HepG2 (cell line): Measurements from ENCODE around the gene MAGEB6. TPM values are rescaled to one million over a fixed set of nuclear protein-coding genes. Genes with fewer than 3 reads are reported as not detected.
"Not testable (repeated sequence)": the region's sequence is repeated elsewhere in the genome, so short reads cannot be mapped to it uniquely, and the experiment has no call there.

Experiments
- ATAC-seq: fragments of 200-7000 bp; cut with Tn5 transposase; 3 replicates; pipeline ENCODE4 v1.9.1; 2020; ENCODE audit warnings: mild to moderate bottlenecking, moderate library complexity
- BruUV-seq: library from RNA; stranded (reverse); fragments of 400-500 nt; replicated peaks from 2 replicates; lab custom pipeline; 2021; lab: Mats Ljungman, UMichigan
- CTCF ChIA-PET: fragments of 300-600 bp; formaldehyde crosslinking; extraction: SDS; loops from one replicate; lab custom pipeline; 2021; ENCODE audit warnings: low total read pairs, inconsistent platforms, low intra/inter-chr PET ratio; lab: Yijun Ruan, JAX
- POLR2A ChIA-PET: fragments of 350-600 bp; sonication (Branson Sonifier 250); formaldehyde crosslinking; loops from one replicate; lab custom pipeline; 2020; ENCODE audit warnings: antibody characterized with exemption, inconsistent platforms; lab: Yijun Ruan, JAX
- DNase-seq: peaks from one replicate; pipeline ENCODE4 v3.0.0-alpha.2; 2015; ENCODE audit warnings: low spot score
- FAIRE-seq: peaks from 3 replicates; lab custom pipeline; 2011; peaks lifted over from hg19 to GRCh38; lab: Jason Lieb, UNC
- H2AFZ ChIP-seq: one replicate; pipeline ENCODE4 v1.6.1; 2011; ENCODE audit warnings: low read length, inconsistent platforms
- H3K27ac ChIP-seq: fragments of 300-600 bp; 3 replicates; pipeline ENCODE4 v1.8.0; 2011; ENCODE audit warnings: mixed run types, mild to moderate bottlenecking, mixed read lengths, low read length, inconsistent platforms; ENCODE audit not compliant: insufficient read depth; ENCODE audit errors: extremely low read length
- H3K27me3 ChIP-seq, 2 experiments: fragments of 200-600 bp in 1 of 2; 2 replicates in 1 of 2; 3 replicates in 1 of 2; pipeline versions ENCODE4 v1.6.0 to v1.8.0; 2011; ENCODE audit warnings: low read length in 2 of 2, mild to moderate bottlenecking in 2 of 2, moderate library complexity in 2 of 2, inconsistent platforms in 1 of 2; ENCODE audit not compliant: insufficient read depth in 2 of 2, control insufficient read depth in 1 of 2
- H3K36me3 ChIP-seq, 2 experiments: fragments of 200-600 bp in 1 of 2; replicated peaks in 1 of 2; 2 replicates in 1 of 2; 3 replicates in 1 of 2; pipeline versions ENCODE4 v1.5.1 to v1.8.0; 2011; ENCODE audit warnings: low read length in 2 of 2, inconsistent platforms in 1 of 2; ENCODE audit not compliant: insufficient read depth in 2 of 2, control insufficient read depth in 1 of 2
- H3K4me1 ChIP-seq: 2 replicates; pipeline ENCODE4 v1.5.1; 2012; ENCODE audit warnings: low read length, inconsistent platforms; ENCODE audit not compliant: insufficient read depth
- H3K4me2 ChIP-seq: 2 replicates; pipeline ENCODE4 v1.6.0; 2011; ENCODE audit warnings: low read depth, low read length, inconsistent platforms
- H3K4me3 ChIP-seq, 3 experiments: fragments of 200-600 bp in 1 of 3; sonication (generic), shearing (Covaris generic) in 1 of 3; replicated peaks in 1 of 3; 2 replicates each; pipeline ENCODE4 v1.5.1; 2011 to 2016; ENCODE audit warnings: low read length in 3 of 3, inconsistent platforms in 2 of 3, low read depth in 2 of 3, mild to moderate bottlenecking in 2 of 3, control low read depth in 1 of 3, mixed read lengths in 1 of 3; ENCODE audit not compliant: insufficient read depth in 1 of 3
- H3K79me2 ChIP-seq: one replicate; pipeline ENCODE4 v1.6.1; 2011; ENCODE audit warnings: low read length, inconsistent platforms; ENCODE audit not compliant: insufficient read depth
- H3K9ac ChIP-seq: 2 replicates; pipeline ENCODE4 v1.6.0; 2011; ENCODE audit warnings: mild to moderate bottlenecking, low read depth, low read length, inconsistent platforms; ENCODE audit not compliant: insufficient read depth
- H3K9me3 ChIP-seq: 2 replicates; pipeline ENCODE4 v1.5.1; 2012; ENCODE audit warnings: mild to moderate bottlenecking, low read length
- H4K20me1 ChIP-seq: 2 replicates; pipeline ENCODE4 v1.6.0; 2011; ENCODE audit warnings: inconsistent platforms, mild to moderate bottlenecking, low read length, moderate library complexity; ENCODE audit not compliant: insufficient read depth
- ELF3 ChIP-seq: IDR thresholded peaks from 2 replicates; pipeline ENCODE4 v1.6.1; 2016; ENCODE audit warnings: missing genetic modification reagents, missing compliant biosample characterization
- GATAD2A ChIP-seq: IDR thresholded peaks from 2 replicates; pipeline ENCODE4 v1.6.1; 2016
- HNRNPLL ChIP-seq: fragments of 200-400 bp; formaldehyde crosslinking; IDR thresholded peaks from 2 replicates; pipeline ENCODE4 v1.6.1; 2017; ENCODE audit warnings: mild to moderate bottlenecking, low read depth, low read length; ENCODE audit not compliant: poor library complexity, severe bottlenecking
- KLF13 ChIP-seq: sonication (generic); formaldehyde crosslinking; IDR thresholded peaks from 2 replicates; pipeline ENCODE4 v1.4.0; 2020; ENCODE audit warnings: mild to moderate bottlenecking, missing genetic modification reagents
- NCOA2 ChIP-seq: sonication (generic); formaldehyde crosslinking; IDR thresholded peaks from 2 replicates; pipeline ENCODE4 v1.8.0; 2022; ENCODE audit warnings: inconsistent platforms
- NFE2L2 ChIP-seq: fragments of 150-350 bp; IDR thresholded peaks from 2 replicates; pipeline ENCODE4 v1.6.1; 2014; ENCODE audit warnings: low read length
- NFIC ChIP-seq: IDR thresholded peaks from 2 replicates; pipeline ENCODE4 v1.6.1; 2012; ENCODE audit warnings: mild to moderate bottlenecking, low read length, inconsistent platforms
- PRDM10 ChIP-seq: sonication (generic); formaldehyde crosslinking; IDR thresholded peaks from 2 replicates; pipeline ENCODE4 v1.4.0; 2020; ENCODE audit warnings: low read depth, missing genetic modification reagents
- RFX1 ChIP-seq: fragments of 450-650 bp; IDR thresholded peaks from 2 replicates; pipeline ENCODE4 v1.6.1; 2017
- THAP7 ChIP-seq: sonication (generic); formaldehyde crosslinking; IDR thresholded peaks from 2 replicates; pipeline ENCODE4 v1.8.1; 2023; ENCODE audit warnings: mild to moderate bottlenecking, missing genetic modification reagents
- WIZ ChIP-seq: sonication (generic); formaldehyde crosslinking; IDR thresholded peaks from 2 replicates; pipeline ENCODE4 v1.5.1; 2020; ENCODE audit warnings: mild to moderate bottlenecking, missing genetic modification reagents
- ZNF326 ChIP-seq: sonication (generic); formaldehyde crosslinking; IDR thresholded peaks from 2 replicates; pipeline ENCODE4 v1.4.0; 2020; ENCODE audit warnings: missing genetic modification reagents, borderline replicate concordance
- ZNF546 ChIP-seq: sonication (generic); formaldehyde crosslinking; conservative IDR thresholded peaks from 2 replicates; pipeline ENCODE4 v1.8.1; 2023; ENCODE audit warnings: mild to moderate bottlenecking, missing genetic modification reagents
- ZNF572 ChIP-seq: sonication (generic); formaldehyde crosslinking; IDR thresholded peaks from 2 replicates; pipeline ENCODE4 v1.5.1; 2020; ENCODE audit warnings: mild to moderate bottlenecking, missing genetic modification reagents
- ZNF703 ChIP-seq: sonication (generic); formaldehyde crosslinking; IDR thresholded peaks from 2 replicates; pipeline ENCODE4 v1.5.1; 2020; ENCODE audit warnings: missing genetic modification reagents, mild to moderate bottlenecking, moderate library complexity, borderline replicate concordance
- ZSCAN21 ChIP-seq: sonication (generic); formaldehyde crosslinking; IDR thresholded peaks from 2 replicates; pipeline ENCODE4 v1.8.0; 2022; ENCODE audit warnings: mild to moderate bottlenecking, missing genetic modification reagents, moderate library complexity, borderline replicate concordance
- WGBS: methylation state at CpG from one replicate; pipeline ENCODE4 v1.1.6; 2017; ENCODE audit warnings: low lambda C conversion rate; 5-methylcytosine and 5-hydroxymethylcytosine counted together
- in situ Hi-C: cut with HindIII; loops from 2 replicates; pipeline ENCODE4 v1.10.0; 2017; ENCODE audit warnings: low pct_unique_long_range_greater_than_20kb; ENCODE audit not compliant: extremely low pct_ligation_motif_present
- intact Hi-C: fragments of 100-400 bp; cut with micrococcal nuclease; formaldehyde crosslinking; loops from one replicate; pipeline ENCODE4 v1.10.0; 2022; ENCODE audit not compliant: unreplicated experiment
- polyA plus RNA-seq, 8 experiments: library from polyadenylated mRNA; depleted of rRNA in 3 of 8; stranded (reverse) in 7 of 8; unstranded in 1 of 8; fragments of >200 nt; fragmentation: Illumina TruSeq in 4 of 8; extraction: Trizol in 4 of 8; gene quantifications; 2 replicates each; pipeline versions ENCODE4 v1.2.1 to v1.2.3, GENCODE V29; 2011 to 2016; ENCODE audit warnings: low read depth in 4 of 8, missing spikeins in 1 of 8, mixed read lengths in 1 of 8; ENCODE audit not compliant: insufficient read depth in 1 of 8
- total RNA-seq, 5 experiments: library from RNA; depleted of rRNA; stranded (reverse); fragments of >200 nt; fragmentation: Illumina TruSeq; extraction: Trizol; gene quantifications; 2 replicates each; pipeline ENCODE4 v1.2.3, GENCODE V29; 2016; ENCODE audit warnings: low read depth in 1 of 5

The MAGEB6 gene
- total and polyA plus RNA-seq, 2 of the 13 experiments (the other 11 are each of a cell fraction or from before 2014, with no cell fraction given) = 0.04 TPM; not detected in 1

DNA sequence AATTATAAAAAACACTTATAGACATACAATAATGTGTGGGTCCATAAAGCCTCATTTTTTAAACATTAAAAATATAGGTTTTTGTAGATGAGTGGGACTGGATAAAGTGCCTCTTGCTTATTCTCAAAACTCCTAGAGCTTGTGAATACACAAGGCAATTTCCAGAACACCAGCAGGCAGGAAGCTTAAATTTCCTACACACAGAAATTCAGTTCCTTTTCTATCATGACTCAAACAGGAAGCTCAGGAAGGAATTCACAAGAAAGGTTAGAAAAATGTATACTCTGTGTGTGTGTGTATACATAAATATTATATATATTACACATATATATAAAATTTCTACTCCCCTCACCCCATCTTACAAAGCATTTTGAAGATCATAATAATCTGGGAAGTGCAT is 11.3 kb downstream of the MAGEB6 start:
- H3K36me3 ChIP-seq = no peaks in the 10 kb centered on the region
- no peak overlapping the region for H3K27ac ChIP-seq
- ChIA-PET POLR2A (no interaction called here), CTCF (no interaction called here)
- no peak overlapping the region for H3K9ac ChIP-seq
- H3K27me3 ChIP-seq = no peaks in the 10 kb centered on the region
- FAIRE-seq (no peak), ATAC-seq (no peak), DNase-seq (no peak)
- intact Hi-C loops = no loop called here
- TF ChIP-seq HNRNPLL (no peak), ELF3 (CRISPR knock-in tag) (no peak), NFE2L2 (no peak), THAP7 (CRISPR knock-in tag) (no peak), WIZ (CRISPR knock-in tag) (no peak), ZNF572 (CRISPR knock-in tag) (no peak), ZNF703 (CRISPR knock-in tag) (no peak), ZSCAN21 (no peak), PRDM10 (CRISPR knock-in tag) (no peak), NFIC (no peak), KLF13 (CRISPR knock-in tag) (no peak), NCOA2 (no peak), RFX1 (no peak), GATAD2A (CRISPR knock-in tag) (no peak), ZNF326 (CRISPR knock-in tag) (no peak), ZNF546 (CRISPR knock-in tag) (no peak)
- no TSS peak for BruUV-seq
- in situ Hi-C loops = no loop called here
- no peak overlapping the region for H3K4me3 ChIP-seq
- no peak overlapping the region for H2AFZ ChIP-seq
- H3K4me1 ChIP-seq = no peaks in the 10 kb centered on the region
- no peaks in the 10 kb centered on the region for H3K79me2 ChIP-seq
- peaks cover 7% of the 10 kb centered on the region; the same call in 1 of the 2 replicates for H3K9me3 ChIP-seq
- no peaks in the 10 kb centered on the region for H4K20me1 ChIP-seq
- H3K4me2 ChIP-seq = no peak overlapping the region

- FAIRE-seq, H4K20me1 ChIP-seq, H3K9ac ChIP-seq, H3K9me3 ChIP-seq, in situ Hi-C loops, ATAC-seq, H3K36me3 ChIP-seq, H2AFZ ChIP-seq, H3K79me2 ChIP-seq, H3K4me2 ChIP-seq, H3K27me3 ChIP-seq, BruUV-seq, DNase-seq, POLR2A ChIA-PET, H3K4me3 ChIP-seq, H3K4me1 ChIP-seq, CTCF ChIA-PET, intact Hi-C loops, H3K27ac ChIP-seq: not testable (repeated sequence)
- no CpG with 5 or more reads among the region's 27 CpGs for WGBS
These were observed 12.5 kb downstream of the MAGEB6 start for GRCh38 chrX:26204717-26205116.
